ENCODE measurements around the gene YKT6. TPM values are rescaled to one million over a fixed set of nuclear protein-coding genes. Genes with fewer than 3 reads are reported as not detected.
A peak's percentile ranks its signal among the peaks of the same experiment; 100 is the strongest.

The YKT6 gene
- total and polyA plus RNA-seq, 11 donors = 28.5 to 133 (median 46.6) TPM

GRCh38 chr7:44157116-44158080, 43.4 kb upstream of the YKT6 start:
- no peaks in the 10 kb centered on the region for H3K9me3 ChIP-seq
- no peak for ATAC-seq
- intact Hi-C loops (cut with DNase I) = no loop called here
- H3K27ac ChIP-seq = no peak overlapping the region
- no peak overlapping the region for H3K4me3 ChIP-seq
- no peaks in the 10 kb centered on the region for H3K27me3 ChIP-seq
- TF ChIP-seq CTCF (IDR thresholded peaks at IDR 0.05) (no peak), POLR2A (IDR thresholded peaks at IDR 0.05) (no peak)
- peaks cover 0 to 11% (median 0%) of the 10 kb centered on the region in 12 donors for H3K4me1 ChIP-seq
- no peak for DNase-seq
- H3K36me3 ChIP-seq = no peaks in the 10 kb centered on the region
- 72 to 86% (median 77%) methylated on average over 13 to 15 of the region's 15 CpGs for WGBS, 4 donors

GRCh38 chr7:44158096-44158872, 42.5 kb upstream of the YKT6 start:
- no peak for ATAC-seq
- no peaks in the 10 kb centered on the region for H3K9me3 ChIP-seq
- H3K27ac ChIP-seq = no peak overlapping the region
- WGBS, 4 donors = 77 to 81% (median 80%) methylated on average over 9 to 10 of the region's 10 CpGs
- intact Hi-C loops (cut with DNase I) = no loop called here
- peaks cover 0 to 11% (median 0%) of the 10 kb centered on the region in 12 donors for H3K4me1 ChIP-seq
- no peak overlapping the region for H3K4me3 ChIP-seq
- no peak for TF ChIP-seq POLR2A (IDR thresholded peaks at IDR 0.05)
- no peaks in the 10 kb centered on the region for H3K36me3 ChIP-seq
- DNase-seq = no peak
- H3K27me3 ChIP-seq = no peaks in the 10 kb centered on the region

- Histone ChIP-seq H3K9me3 (no peaks in the 10 kb centered on the region), H3K27ac (no peak overlapping the region), H3K4me1 (peaks cover 0 to 11% (median 0%) of the 10 kb centered on the region in 12 donors), H3K36me3 (no peaks in the 10 kb centered on the region), H3K4me3 (no peak overlapping the region), H3K27me3 (no peaks in the 10 kb centered on the region)
- intact Hi-C loops (cut with DNase I) = no loop called here
- no peak for TF ChIP-seq POLR2A (IDR thresholded peaks at IDR 0.05)
- ATAC-seq (no peak), DNase-seq (no peak)
- 89 to 95% (median 92%) methylated on average over 9 to 12 of the region's 12 CpGs for WGBS, 4 donors
These were observed 41.7 kb upstream of the YKT6 start for GRCh38 chr7:44158873-44159631.

- Histone ChIP-seq H3K27ac (no peak overlapping the region), H3K4me1 (peaks cover 0 to 11% (median 0%) of the 10 kb centered on the region in 12 donors), H3K4me3 (no peak overlapping the region), H3K36me3 (no peaks in the 10 kb centered on the region), H3K27me3 (no peaks in the 10 kb centered on the region), H3K9me3 (no peaks in the 10 kb centered on the region)
- 71 to 84% (median 77%) methylated on average over 5 of the region's 5 CpGs for WGBS, 4 donors
- intact Hi-C loops (cut with DNase I) = no loop called here
- ATAC-seq (peak; percentile 54 to 75 (median 64)), DNase-seq (no peak)
- TF ChIP-seq POLR2A (IDR thresholded peaks at IDR 0.05) = no peak
- no peak for TF ChIP-seq CTCF (IDR thresholded peaks at IDR 0.05)
These were observed 40.8 kb upstream of the YKT6 start for GRCh38 chr7:44159824-44160630.
